HG02885 (cell line): ENCODE measurements around the gene LRP2BP.

Experiments used
- ATAC-seq: cut with Tn5 transposase; IDR thresholded peaks from one replicate; pipeline ENCODE4 v1.9.1; 2021; ENCODE audit warnings: mild to moderate bottlenecking; ENCODE audit not compliant: unreplicated experiment, poor library complexity

LRP2BP gene

DNA sequence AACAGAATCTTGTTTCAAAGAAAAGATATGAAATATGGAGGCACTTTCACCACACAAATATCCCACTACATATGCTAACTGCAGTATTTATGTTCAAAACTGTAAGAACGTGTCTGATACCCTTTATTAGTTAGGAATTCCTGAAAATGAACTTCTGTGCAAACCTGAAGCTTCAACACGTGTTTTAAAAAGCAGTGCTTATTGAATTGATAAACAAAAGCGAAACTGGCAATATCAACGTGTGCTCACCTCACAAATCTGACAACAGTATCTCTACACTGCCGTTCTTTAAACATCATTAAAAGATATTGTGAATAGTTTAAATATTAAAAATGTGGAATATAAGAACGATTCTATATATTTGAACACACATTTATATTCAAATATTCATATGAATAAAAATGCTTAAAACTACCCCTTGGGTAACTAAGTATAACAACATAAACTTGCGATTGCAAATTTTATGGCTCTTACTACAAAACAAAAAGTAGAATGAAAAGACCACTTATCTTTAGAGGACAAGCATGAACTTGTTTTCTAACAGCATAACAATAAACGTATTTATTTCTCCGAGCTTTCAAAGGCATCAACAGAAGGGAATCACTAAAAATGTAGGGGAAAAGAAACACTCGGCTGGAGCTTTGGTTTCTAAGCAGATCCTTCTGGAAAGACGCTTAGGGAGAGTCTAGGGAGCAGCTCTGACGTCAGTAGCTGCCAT, at the start of gene LRP2BP:
TSS of gene LRP2BP (minus strand) at position 687 of the 718 bp plus-strand sequence. CDS start 17,738 bp downstream, outside the sequence.
- ATAC-seq = no peak

- ATAC-seq = no peak
Measured at GRCh38 chr4:185445209-185445608, 49.5 kb upstream of the LRP2BP start.

GRCh38 chr4:185441479-185441878, 45.8 kb upstream of the LRP2BP start:
- no peak for ATAC-seq

GRCh38 chr4:185437809-185438208, 42.1 kb upstream of the LRP2BP start:
- ATAC-seq = peak; percentile 59

GRCh38 chr4:185435466-185435865, 39.7 kb upstream of the LRP2BP start:
- no peak for ATAC-seq

- no peak for ATAC-seq
Measured at GRCh38 chr4:185429660-185430059, 33.9 kb upstream of the LRP2BP start.

- ATAC-seq = no peak
Measured at GRCh38 chr4:185426960-185427688, 31.4 kb upstream of the LRP2BP start.

- peak; percentile 93 for ATAC-seq
Measured at GRCh38 chr4:185425647-185426352, 30.1 kb upstream of the LRP2BP start, which contains the start of gene UFSP2. UFSP2 (minus strand) TSS chr4:185425964; CDS start chr4:185425868, 96 bp downstream.

DNA sequence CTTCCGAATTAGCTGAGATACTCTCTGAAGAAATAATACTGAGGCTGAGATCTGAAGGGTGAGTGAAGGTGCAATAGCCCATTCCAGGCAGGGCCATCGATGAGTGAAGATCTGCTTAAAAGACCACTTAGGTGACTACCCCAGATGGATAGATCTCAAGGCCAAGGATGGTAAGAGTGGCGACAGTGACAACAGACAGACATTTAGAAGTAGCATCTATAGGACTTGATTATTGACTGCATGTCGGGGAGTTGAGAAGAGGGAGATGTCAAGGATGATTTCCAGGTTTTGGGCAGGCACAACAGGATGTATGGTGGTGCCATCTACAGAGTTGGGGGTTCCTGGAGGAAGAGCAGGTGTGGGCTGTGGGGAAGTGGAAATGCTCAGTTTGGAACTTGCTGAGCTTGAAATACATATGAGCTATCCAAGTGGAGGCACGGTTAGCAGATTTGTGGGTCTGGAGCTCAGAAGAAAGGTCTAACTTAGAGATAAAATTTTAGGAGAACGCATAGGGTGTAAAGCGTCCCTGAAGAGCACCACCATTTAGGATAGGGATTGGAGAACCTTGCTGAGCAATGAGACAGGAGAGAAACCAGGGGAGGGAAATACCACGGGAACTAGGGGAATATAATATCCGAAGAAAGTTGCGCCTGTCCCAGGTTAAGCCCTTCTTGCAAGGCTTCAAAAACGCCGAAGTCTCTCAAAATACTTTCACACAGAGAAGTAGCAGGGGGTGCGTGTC, 29.4 kb upstream of the LRP2BP start:
- ATAC-seq = peak; percentile 2

- no peak for ATAC-seq
Measured at GRCh38 chr4:185421366-185422124, 25.8 kb upstream of the LRP2BP start.

DNA sequence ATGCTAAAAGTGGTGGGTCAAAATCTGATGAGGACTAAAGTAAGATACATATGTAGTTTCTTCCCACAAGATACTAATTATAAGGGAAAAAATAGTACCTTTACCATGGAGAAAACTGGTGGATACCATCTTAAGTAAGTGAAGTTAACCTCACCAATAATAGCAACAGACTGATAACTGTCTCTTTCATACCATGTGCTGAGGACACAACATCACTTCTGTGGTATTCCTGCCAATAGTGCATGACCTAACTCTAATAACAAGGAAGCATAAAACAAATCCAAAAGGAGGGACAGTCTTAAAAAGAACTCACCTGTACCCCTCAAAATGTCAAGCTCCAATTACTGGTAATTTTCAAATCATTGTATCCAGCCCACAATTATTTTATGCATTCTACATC, 21.2 kb upstream of the LRP2BP start:
- ATAC-seq = no peak

DNA sequence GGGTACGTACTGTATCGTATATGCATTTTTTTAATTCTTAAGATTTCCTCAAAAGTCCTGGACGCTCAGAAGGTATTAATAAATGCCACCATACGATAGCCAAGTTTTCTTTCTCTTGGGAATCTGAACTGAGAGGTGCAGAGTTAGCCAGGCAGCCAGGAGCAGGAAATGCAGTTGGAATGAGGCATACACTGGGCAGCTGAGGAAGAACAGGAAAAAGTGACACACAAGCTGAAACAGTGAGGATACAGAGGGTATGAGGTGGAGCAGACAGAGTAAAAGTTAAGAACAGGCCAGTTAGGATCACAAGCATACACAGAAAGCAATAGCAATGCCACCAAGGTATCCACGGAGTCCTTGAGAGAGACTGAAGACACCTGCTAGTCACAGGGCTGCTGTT, 16.7 kb upstream of the LRP2BP start:
- no peak for ATAC-seq

- ATAC-seq = no peak
Measured at GRCh38 chr4:185411849-185412248, 16.1 kb upstream of the LRP2BP start.

DNA sequence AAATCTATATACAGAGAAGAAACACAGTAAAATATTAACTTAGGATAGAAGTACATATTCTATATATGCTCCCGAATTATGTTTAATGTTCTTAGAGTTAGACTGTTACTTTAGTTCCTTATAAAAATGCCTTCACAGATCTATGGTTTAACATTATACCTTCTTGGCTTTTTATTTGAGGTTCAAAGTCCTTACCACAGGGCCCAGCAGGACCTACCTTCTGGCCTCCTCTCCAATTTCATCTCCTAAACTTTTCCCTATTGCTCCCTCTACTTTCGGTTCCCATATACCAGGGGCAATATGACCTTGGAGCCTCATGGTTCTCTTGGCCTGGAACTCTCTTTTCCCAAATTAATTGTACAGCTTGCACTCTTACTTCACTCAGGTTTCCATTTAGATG, 12.7 kb upstream of the LRP2BP start:
- no peak for ATAC-seq

GRCh38 chr4:185405296-185405999, 9.7 kb upstream of the LRP2BP start:
- peak; percentile 67 for ATAC-seq

GRCh38 chr4:185404031-185404430, 8.3 kb upstream of the LRP2BP start:
- no peak for ATAC-seq

DNA sequence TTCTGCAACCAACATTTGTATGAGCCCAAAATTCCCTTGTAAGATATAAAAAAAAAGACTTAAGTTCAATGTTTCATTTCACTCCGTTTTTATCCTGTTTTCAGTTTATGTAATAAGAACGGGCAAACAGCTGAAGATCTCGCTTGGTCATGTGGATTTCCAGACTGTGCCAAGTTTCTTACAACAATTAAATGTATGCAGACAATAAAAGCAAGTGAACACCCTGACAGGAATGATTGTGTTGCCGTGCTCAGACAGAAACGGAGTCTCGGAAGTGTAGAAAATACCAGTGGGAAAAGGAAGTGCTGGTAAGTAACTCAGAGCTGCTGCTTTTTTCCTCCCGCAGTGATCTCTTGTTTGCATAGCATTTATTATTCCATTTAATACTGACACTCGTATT, 3.7 kb upstream of the LRP2BP start:
- no peak for ATAC-seq

DNA sequence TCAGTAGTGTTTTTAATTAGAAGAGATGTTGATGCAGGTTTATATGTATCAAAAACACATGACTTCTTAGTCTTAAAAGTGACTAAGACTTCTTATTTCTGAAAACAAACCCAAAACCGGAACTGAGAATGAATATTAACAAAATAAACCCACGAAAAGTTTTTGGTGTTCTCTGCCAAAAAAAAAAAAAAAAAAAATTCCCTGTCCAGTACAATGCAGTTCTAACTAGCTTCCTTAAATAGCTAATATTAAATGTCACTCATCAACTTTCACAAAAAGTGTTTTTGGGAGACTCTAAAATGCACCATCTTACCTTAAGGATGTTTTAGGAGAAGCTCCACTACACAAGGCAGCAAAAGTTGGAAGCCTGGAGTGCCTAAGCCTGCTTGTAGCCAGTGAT, 2.9 kb upstream of the LRP2BP start:
- no peak for ATAC-seq

GRCh38 chr4:185396724-185397385, 1.1 kb upstream of the LRP2BP start, which contains the start of gene ANKRD37:
ANKRD37 (plus strand) TSS chr4:185396841; CDS start chr4:185396924, 83 bp downstream.
- no peak for ATAC-seq
